ENCODE results near the gene C1QTNF12.

C1QTNF12 gene

DNA sequence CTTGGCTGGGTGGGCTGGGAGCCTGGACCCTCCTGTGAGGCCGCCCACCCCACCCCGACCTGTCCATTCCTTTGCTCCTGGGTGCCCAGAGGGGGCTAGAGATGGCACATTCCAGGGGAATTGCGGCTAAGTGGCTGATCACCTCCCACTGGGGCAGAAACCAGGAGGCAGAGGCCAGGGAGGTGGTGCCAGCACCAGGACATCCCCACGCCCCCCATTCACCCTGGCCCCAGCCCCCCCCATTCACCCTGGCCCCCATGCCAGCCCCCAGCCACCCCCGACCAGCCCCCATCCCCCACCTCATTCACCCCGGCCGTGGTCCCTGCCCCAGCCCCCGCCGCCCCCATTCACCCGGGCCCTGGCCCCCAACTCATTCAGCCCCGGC, 6.2 kb downstream of the C1QTNF12 start:
- no peaks in the 10 kb centered on the region; the same call in 1 of the 2 replicates for H3K36me3 ChIP-seq
- H3K4me3 ChIP-seq (ENCODE audit: low read depth, low read length) = no peak overlapping the region
- peaks cover 19% of the 10 kb centered on the region for H3K4me1 ChIP-seq
- TF ChIP-seq, protein P1, sequence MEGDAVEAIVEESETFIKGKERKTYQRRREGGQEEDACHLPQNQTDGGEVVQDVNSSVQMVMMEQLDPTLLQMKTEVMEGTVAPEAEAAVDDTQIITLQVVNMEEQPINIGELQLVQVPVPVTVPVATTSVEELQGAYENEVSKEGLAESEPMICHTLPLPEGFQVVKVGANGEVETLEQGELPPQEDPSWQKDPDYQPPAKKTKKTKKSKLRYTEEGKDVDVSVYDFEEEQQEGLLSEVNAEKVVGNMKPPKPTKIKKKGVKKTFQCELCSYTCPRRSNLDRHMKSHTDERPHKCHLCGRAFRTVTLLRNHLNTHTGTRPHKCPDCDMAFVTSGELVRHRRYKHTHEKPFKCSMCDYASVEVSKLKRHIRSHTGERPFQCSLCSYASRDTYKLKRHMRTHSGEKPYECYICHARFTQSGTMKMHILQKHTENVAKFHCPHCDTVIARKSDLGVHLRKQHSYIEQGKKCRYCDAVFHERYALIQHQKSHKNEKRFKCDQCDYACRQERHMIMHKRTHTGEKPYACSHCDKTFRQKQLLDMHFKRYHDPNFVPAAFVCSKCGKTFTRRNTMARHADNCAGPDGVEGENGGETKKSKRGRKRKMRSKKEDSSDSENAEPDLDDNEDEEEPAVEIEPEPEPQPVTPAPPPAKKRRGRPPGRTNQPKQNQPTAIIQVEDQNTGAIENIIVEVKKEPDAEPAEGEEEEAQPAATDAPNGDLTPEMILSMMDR (IDR thresholded peaks at IDR 0.05; ENCODE audit: low read depth, low read length) = no peak
- DNase-seq = no peak
- H3K27me3 ChIP-seq = peaks cover 63% of the 10 kb centered on the region
- H3K9me3 ChIP-seq = no peaks in the 10 kb centered on the region

DNA sequence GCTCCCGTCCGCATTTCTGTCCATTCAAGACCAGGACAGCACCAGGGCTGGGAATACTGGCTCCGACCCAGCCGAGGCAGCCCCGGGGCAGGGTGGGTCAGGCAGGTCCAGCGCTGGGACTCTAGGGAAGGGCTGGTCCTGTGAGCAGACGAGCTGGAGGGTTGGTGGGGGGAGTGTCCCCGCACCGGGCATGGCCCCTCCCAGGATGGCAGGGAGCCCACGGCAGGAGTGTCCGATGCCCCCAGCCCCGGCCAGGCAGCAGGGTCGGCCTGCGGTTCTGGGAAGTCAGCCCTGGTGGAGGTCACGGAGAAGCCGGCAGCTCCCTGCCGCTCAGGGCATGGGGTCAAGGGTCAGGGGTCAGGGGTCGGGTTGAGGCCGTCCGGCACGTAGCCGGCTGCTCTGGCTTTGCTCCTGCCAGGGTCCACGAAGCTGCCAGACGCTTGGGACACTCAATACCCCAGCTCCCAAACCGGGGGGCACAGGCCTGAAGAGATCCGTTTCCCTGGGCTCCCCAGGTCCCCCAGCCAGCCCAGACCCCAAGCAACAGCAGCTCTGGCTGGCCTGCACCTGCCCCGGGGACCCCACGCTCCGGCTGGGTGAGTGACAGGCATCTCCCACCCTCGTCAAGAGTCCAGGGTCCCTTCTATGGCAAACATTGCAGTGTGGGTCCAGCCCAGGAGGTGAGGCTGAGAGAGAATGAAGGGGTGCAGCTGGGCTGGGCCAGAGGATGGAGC, 6.7 kb downstream of the C1QTNF12 start:
- Histone ChIP-seq H3K4me1 (peaks cover 19% of the 10 kb centered on the region), H3K4me3 (ENCODE audit: low read depth, low read length) (no peak overlapping the region), H3K27me3 (peaks cover 62% of the 10 kb centered on the region), H3K36me3 (no peaks in the 10 kb centered on the region; the same call in 1 of the 2 replicates), H3K9me3 (no peaks in the 10 kb centered on the region)
- no peak for DNase-seq
- TF ChIP-seq, protein P1 (IDR thresholded peaks at IDR 0.05; ENCODE audit: low read depth, low read length) = no peak

DNA sequence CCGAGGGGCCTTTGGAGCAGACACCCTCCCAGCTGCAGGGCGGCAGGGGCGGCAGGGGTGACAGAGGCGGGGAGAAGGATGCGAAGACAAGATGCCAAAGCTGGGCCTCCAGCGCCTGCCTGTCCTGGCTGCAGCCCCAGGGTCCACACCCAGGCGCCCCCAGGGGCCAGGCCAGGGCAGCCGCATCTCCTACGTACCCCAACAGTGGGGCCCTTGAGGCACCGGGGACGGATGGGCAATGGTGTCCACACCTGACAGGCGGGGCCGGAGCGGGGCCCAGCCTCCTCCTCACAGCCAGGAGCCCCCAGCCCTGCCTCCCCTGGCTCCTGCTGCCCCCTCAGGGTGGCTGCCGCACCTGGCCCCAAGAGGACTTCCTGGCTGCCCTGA, 7.3 kb downstream of the C1QTNF12 start:
- no peak for DNase-seq
- Histone ChIP-seq H3K4me3 (ENCODE audit: low read depth, low read length) (no peak overlapping the region), H3K27me3 (peaks cover 59% of the 10 kb centered on the region), H3K9me3 (no peaks in the 10 kb centered on the region), H3K4me1 (peaks cover 19% of the 10 kb centered on the region), H3K36me3 (no peaks in the 10 kb centered on the region; the same call in none of the 2 replicates)
- TF ChIP-seq, protein P1 (IDR thresholded peaks at IDR 0.05; ENCODE audit: low read depth, low read length) = no peak

DNA sequence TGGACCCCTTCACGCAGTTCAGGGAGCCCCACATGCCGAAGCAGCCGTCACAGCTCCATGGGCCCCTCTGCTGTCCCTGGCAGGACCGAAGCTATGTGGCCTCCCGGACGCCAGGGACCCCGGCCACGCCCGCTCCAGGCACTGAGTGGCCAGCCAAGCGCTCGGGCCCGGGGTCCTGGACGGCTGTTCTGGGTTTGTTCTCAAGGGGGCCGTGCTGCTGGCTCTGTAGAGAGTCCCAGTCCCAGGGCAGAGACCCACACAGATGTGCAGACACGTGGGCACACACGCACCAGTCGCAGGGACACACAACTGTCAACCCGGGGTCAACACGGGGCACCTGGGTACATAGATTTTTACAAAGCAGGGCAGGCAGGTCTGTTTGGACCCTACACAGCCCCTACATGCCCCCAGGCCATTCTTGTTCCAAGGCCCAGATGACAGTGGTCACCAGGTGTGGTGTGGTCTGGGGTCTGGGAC, 7.8 kb downstream of the C1QTNF12 start:
- Histone ChIP-seq H3K4me1 (peaks cover 19% of the 10 kb centered on the region), H3K27me3 (peaks cover 55% of the 10 kb centered on the region), H3K36me3 (no peaks in the 10 kb centered on the region; the same call in none of the 2 replicates), H3K9me3 (no peaks in the 10 kb centered on the region), H3K4me3 (ENCODE audit: low read depth, low read length) (no peak overlapping the region)
- DNase-seq = no peak
- TF ChIP-seq, protein P1 (IDR thresholded peaks at IDR 0.05; ENCODE audit: low read depth, low read length) = no peak

DNA sequence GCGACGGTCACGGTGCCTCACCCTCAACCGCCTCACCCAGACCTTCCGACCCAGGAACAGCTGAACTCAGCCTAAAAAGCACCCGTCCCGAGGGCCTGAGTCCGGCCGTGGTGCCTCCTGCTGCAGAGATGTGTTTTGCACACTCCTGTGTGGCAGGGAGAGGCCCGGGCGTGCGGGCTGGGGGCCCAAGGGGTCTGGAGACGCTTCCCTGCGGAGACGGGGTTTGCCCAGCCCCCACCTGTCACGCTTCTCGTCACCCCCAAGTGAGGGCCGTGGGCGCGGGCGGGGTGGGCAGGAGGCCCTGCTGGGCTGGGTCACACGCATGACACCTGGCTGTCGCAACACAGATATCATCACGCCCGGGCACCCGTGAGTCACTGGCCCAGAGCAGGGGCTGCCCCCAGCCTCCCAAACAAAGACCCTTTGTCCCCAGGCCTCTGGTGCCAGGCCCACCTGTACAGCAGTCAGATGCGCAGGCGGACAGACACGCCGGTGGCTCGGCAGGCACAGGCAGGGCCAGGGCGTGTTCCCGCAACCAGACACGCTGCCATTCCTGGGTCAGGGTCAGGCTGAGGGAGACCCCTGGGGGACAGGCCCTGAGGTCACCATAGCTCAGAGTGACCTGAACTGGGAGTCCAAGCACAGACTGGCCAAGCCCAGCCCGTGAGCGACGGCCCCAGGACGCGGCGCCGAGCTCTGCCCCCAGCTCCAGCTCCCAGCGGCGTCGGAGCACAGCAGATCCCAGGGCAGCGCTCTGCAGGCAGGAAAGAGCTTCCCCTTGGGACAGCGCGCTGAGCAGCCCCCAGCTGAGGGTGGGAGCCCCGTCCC, 8.4 kb downstream of the C1QTNF12 start:
- peaks cover 2% of the 10 kb centered on the region for H3K9me3 ChIP-seq
- DNase-seq = no peak

More for the DNA sequence above, 8.4 kb downstream of the C1QTNF12 start:
- Histone ChIP-seq H3K4me1 (peaks cover 19% of the 10 kb centered on the region), H3K4me3 (ENCODE audit: low read depth, low read length) (no peak overlapping the region), H3K36me3 (peaks cover 3% of the 10 kb centered on the region), H3K27me3 (peaks cover 50% of the 10 kb centered on the region)
- TF ChIP-seq, protein P1 (IDR thresholded peaks at IDR 0.05; ENCODE audit: low read depth, low read length) = no peak

Measured in BE2C (cell line).